Ovary (tissue), 3 donors: Measurements from ENCODE around the gene HIVEP3.

Source experiments
- POLR2A ChIP-seq: fragments of 450-650 bp; IDR thresholded peaks from one replicate; pipeline ENCODE4 v1.6.1; 2017; ENCODE audit warnings: antibody characterized with exemption, mild to moderate bottlenecking, moderate library complexity
- TF ChIP-seq, protein P1 (sequence below), 3 donors: fragments of 450-650 bp in 2 of 3; fragments of 200-600 bp in 1 of 3; IDR thresholded peaks; one replicate each; pipeline versions ENCODE4 v1.5.1 to v1.8.0; 2016 to 2022; ENCODE audit warnings: antibody characterized with exemption in 3 of 3, mild to moderate bottlenecking in 1 of 3
- donor health status: DM: no; HTN: no; CAD: no.

DNA sequence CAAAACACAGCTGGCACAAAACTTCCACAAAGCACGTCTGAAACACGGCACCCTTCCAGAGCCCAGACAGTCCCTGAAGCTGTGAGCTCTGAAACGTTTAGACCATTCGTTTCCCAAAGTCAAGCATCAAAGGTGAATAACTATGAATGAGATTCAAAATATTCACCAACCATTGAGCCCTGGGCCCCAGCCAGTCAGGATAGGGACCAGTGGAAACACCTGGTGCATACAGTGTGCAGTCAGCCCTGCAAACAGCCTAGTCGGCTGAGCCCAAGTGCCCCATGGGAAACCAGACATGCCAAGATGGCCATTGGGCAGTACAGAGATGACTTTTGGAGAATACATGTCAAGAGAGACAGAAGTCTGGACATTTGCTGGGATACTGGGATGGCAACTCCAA lies 343.9 kb downstream of the HIVEP3 start:
- TF ChIP-seq, protein P1, sequence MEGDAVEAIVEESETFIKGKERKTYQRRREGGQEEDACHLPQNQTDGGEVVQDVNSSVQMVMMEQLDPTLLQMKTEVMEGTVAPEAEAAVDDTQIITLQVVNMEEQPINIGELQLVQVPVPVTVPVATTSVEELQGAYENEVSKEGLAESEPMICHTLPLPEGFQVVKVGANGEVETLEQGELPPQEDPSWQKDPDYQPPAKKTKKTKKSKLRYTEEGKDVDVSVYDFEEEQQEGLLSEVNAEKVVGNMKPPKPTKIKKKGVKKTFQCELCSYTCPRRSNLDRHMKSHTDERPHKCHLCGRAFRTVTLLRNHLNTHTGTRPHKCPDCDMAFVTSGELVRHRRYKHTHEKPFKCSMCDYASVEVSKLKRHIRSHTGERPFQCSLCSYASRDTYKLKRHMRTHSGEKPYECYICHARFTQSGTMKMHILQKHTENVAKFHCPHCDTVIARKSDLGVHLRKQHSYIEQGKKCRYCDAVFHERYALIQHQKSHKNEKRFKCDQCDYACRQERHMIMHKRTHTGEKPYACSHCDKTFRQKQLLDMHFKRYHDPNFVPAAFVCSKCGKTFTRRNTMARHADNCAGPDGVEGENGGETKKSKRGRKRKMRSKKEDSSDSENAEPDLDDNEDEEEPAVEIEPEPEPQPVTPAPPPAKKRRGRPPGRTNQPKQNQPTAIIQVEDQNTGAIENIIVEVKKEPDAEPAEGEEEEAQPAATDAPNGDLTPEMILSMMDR (IDR thresholded peaks at IDR 0.05) = no peak
- TF ChIP-seq POLR2A = no peak
